ENCODE data around the gene CFB.
"Not testable (repeated sequence)": the region's sequence is repeated elsewhere in the genome, so short reads cannot be mapped to it uniquely, and the experiment has no call there.

The CFB gene

DNA sequence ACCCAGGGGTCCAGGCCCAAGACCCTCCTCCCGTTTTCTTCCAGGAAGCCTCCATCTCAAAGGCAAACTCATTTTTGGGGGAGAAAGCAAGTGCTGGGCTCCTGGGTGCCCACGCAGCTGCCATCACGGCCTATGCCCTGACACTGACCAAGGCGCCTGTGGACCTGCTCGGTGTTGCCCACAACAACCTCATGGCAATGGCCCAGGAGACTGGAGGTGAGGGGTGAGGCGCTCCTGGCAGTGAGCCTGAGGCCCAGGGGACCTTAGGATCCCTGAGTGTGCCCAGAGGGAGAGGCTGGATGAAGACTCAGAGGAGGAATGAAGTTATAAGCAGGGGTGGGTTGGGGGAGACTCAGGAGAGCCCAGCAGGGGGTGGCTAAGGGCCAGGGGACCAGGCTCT, 50.5 kb downstream of the CFB start:
- not testable (repeated sequence) for H3F3A ChIP-seq (ENCODE audit: low read depth); H4K20me1 ChIP-seq (ENCODE audit: insufficient read depth, low read length, poor library complexity, severe bottlenecking); H3K9me3 ChIP-seq (ENCODE audit: insufficient read depth, low read depth, low read length); H2AFZ ChIP-seq (ENCODE audit: low read length); H3K9me2 ChIP-seq (replicated peaks; ENCODE audit: low read depth, low read length); H3K4me3 ChIP-seq (ENCODE audit: low read length, poor library complexity, severe bottlenecking); H3K4me2 ChIP-seq (ENCODE audit: low read depth, low read length, poor library complexity, severe bottlenecking); H3K27me3 ChIP-seq (ENCODE audit: insufficient read depth, low read length, poor library complexity, severe bottlenecking); H3K4me1 ChIP-seq (ENCODE audit: insufficient read depth, low read length, poor library complexity, severe bottlenecking); H3K79me2 ChIP-seq (ENCODE audit: insufficient read depth, low read length); H3K36me3 ChIP-seq (ENCODE audit: insufficient read depth, low read length); H3K9ac ChIP-seq (ENCODE audit: low read depth, low read length, poor library complexity, severe bottlenecking)

Data from Loucy (cell line).